ENCODE results near the gene GTF2E1. TPM values are rescaled to one million over a fixed set of nuclear protein-coding genes. Genes with fewer than 3 reads are reported as not detected.

GTF2E1 gene
- total and polyA plus RNA-seq, 2 of the 4 experiments (the other 2 are of a cell fraction), result 8.2 to 18.5 TPM

- H3K4me2 ChIP-seq (ENCODE audit: low read depth, low read length), result no peak overlapping the region
- ChIA-PET POLR2A (ENCODE audit: unreplicated experiment) (no interaction called here), CTCF (no interaction called here)
- TF ChIP-seq RFX5 (IDR thresholded peaks at IDR 0.05; ENCODE audit: low read depth, low read length) (no peak), BHLHE40 (IDR thresholded peaks at IDR 0.05; ENCODE audit: low read depth, low read length) (no peak), FOS (IDR thresholded peaks at IDR 0.05; ENCODE audit: low read depth, low read length) (no peak), USF2 (IDR thresholded peaks at IDR 0.05; ENCODE audit: low read depth, low read length) (no peak), RAD21 (IDR thresholded peaks at IDR 0.05; ENCODE audit: low read length) (no peak)
- H3K4ac ChIP-seq (ENCODE audit: low read depth, low read length), result no peak overlapping the region
- H2AK9ac ChIP-seq (replicated peaks; ENCODE audit: low read depth, low read length, poor library complexity), result no peak overlapping the region
- no peak overlapping the region for H3K27ac ChIP-seq (ENCODE audit: insufficient read depth, low read length)
- no peak overlapping the region for H2BK5ac ChIP-seq (ENCODE audit: low read depth, low read length, poor library complexity, severe bottlenecking)
- intact Hi-C loops (cut with micrococcal nuclease), result no loop called here
- no TSS peak for BruUV-seq (replicated peaks)
- no peak overlapping the region for H3K56ac ChIP-seq (ENCODE audit: extremely low read depth, insufficient read depth, low read length)
- no peaks in the 10 kb centered on the region for H3K79me1 ChIP-seq (ENCODE audit: low read depth in 1 of 2, low read length in 2 of 2)
- dilution Hi-C loops (cut with HindIII; ENCODE audit: low sequenced_read_pairs, unreplicated experiment), result no loop called here
- in situ Hi-C loops (cut with MboI; ENCODE audit: low sequenced_read_pairs), result no loop called here
- H3K36me3 ChIP-seq (ENCODE audit: control insufficient read depth, insufficient read depth, low read length), result no peaks in the 10 kb centered on the region
- H3K18ac ChIP-seq (ENCODE audit: low read depth, low read length), result no peak overlapping the region
- H2BK15ac ChIP-seq (ENCODE audit: low read depth, low read length), result no peak overlapping the region
- H4K91ac ChIP-seq (ENCODE audit: insufficient read depth, low read depth, low read length), result no peak overlapping the region
- no peaks in the 10 kb centered on the region for H3K4me1 ChIP-seq (ENCODE audit: control insufficient read depth, insufficient read depth, low read length)
- no peak overlapping the region for H2AFZ ChIP-seq (replicated peaks; ENCODE audit: low read length, poor library complexity)
- H3K14ac ChIP-seq (replicated peaks; ENCODE audit: low read depth, low read length), result no peak overlapping the region
- no peak overlapping the region for H2BK20ac ChIP-seq (ENCODE audit: low read depth, low read length)
- no peak overlapping the region for H4K5ac ChIP-seq (ENCODE audit: low read depth, low read length)
- no peak overlapping the region for H2AK5ac ChIP-seq (ENCODE audit: low read depth, low read length)
- no peaks in the 10 kb centered on the region; the same call in 1 of the 2 replicates for H3K9me1 ChIP-seq (ENCODE audit: insufficient read depth, low read length)
- no peaks in the 10 kb centered on the region for H3K9me3 ChIP-seq (ENCODE audit: control insufficient read depth, insufficient read depth, low read length)
- no peak overlapping the region for H3K9ac ChIP-seq (ENCODE audit: low read depth, low read length)
- no peaks in the 10 kb centered on the region for H3K27me3 ChIP-seq (ENCODE audit: control insufficient read depth, insufficient read depth, low read length)
- no peak overlapping the region for H2BK120ac ChIP-seq (ENCODE audit: low read depth, low read length)
- H3K4me3 ChIP-seq (ENCODE audit: insufficient read depth, low read depth, low read length), result no peak overlapping the region
- H3K23ac ChIP-seq (ENCODE audit: low read depth, low read length), result no peak overlapping the region
- ATAC-seq (ENCODE audit: low read depth) (no peak), DNase-seq (no peak)
- H4K20me1 ChIP-seq (ENCODE audit: insufficient read depth, low read length), result no peaks in the 10 kb centered on the region
- no peak overlapping the region for H4K8ac ChIP-seq (ENCODE audit: low read depth in 2 of 2, low read length in 2 of 2)
Observed at GRCh38 chr3:120800625-120801024, 58.1 kb downstream of the GTF2E1 start.

All from IMR-90 (cell line).